ENCODE results near the gene MICALL2.
"Not testable (repeated sequence)": the region's sequence is repeated elsewhere in the genome, so short reads cannot be mapped to it uniquely, and the experiment has no call there.

The MICALL2 gene

DNA sequence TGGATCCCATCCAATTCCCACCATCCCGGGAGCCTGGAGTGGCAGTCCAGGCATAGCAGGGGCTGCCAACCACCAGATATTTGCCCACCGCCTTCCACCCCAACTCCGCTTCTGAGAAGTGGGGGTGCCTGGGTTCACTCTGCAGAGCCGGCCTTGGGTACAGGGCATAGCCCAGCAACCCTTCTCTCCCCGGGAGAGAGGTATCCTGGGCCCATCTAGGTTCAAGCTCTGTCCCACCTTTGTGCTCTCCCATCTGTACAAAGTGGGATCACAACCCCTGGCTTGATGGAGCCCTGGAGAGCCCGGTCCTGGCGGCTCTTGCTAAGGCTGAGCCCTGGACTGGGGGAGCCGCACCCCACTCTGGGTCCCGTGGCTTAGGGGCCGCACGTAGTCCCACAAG, 12.2 kb downstream of the MICALL2 start:
- no peak for DNase-seq (ENCODE audit: low read depth)
- TF ChIP-seq, protein P1, sequence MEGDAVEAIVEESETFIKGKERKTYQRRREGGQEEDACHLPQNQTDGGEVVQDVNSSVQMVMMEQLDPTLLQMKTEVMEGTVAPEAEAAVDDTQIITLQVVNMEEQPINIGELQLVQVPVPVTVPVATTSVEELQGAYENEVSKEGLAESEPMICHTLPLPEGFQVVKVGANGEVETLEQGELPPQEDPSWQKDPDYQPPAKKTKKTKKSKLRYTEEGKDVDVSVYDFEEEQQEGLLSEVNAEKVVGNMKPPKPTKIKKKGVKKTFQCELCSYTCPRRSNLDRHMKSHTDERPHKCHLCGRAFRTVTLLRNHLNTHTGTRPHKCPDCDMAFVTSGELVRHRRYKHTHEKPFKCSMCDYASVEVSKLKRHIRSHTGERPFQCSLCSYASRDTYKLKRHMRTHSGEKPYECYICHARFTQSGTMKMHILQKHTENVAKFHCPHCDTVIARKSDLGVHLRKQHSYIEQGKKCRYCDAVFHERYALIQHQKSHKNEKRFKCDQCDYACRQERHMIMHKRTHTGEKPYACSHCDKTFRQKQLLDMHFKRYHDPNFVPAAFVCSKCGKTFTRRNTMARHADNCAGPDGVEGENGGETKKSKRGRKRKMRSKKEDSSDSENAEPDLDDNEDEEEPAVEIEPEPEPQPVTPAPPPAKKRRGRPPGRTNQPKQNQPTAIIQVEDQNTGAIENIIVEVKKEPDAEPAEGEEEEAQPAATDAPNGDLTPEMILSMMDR (IDR thresholded peaks at IDR 0.05; ENCODE audit: control insufficient read depth, insufficient read depth, low read depth, low read length, missing control alignments), result no peak
- H3K4me3 ChIP-seq (ENCODE audit: control insufficient read depth, low read depth, low read length), result no peak overlapping the region

DNA sequence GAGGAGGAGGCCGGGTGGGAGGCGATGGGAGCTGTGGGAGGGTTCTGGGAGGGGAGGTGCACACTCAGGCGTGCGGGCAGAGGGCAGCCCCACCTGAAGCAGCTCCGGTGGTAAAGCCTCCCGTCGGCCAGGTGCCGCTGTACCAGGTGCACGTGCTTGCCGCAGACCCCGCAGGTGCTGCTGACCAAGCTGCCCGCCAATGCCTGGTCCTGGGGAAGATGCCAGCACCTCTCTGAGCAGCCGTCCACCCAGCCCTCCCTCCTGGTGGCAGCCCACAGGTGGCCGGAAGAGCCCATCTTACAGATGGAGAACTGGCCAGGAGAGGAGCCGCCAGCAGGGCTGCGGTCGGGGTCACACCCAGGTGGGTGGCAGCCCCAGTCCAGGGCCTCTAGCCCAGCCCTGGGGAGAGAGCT, 12.6 kb downstream of the MICALL2 start:
- DNase-seq (ENCODE audit: low read depth), result no peak
- TF ChIP-seq, protein P1 (IDR thresholded peaks at IDR 0.05; ENCODE audit: control insufficient read depth, insufficient read depth, low read depth, low read length, missing control alignments), result no peak
- no peak overlapping the region for H3K4me3 ChIP-seq (ENCODE audit: control insufficient read depth, low read depth, low read length)

DNA sequence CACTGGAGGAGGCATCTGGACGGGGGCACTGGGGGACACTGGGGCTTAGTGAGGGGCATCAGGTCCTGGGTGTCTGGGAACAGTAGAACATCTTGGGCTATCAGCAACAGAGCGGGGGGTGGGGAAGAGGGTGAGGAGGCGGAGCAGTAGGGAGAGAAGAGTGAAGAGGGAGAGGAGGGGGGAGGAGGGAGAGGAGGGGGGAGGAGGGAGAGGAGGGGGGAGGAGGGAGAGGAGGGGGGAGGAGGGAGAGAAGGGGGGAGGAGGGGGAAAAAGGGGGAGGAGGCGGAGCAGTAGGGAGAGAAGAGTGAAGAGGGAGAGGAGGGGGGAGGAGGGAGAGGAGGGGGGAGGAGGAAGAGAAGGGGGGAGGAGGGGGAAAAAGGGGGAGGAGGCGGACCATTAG, 13.2 kb downstream of the MICALL2 start:
- not testable (repeated sequence) for H3K4me3 ChIP-seq (ENCODE audit: control insufficient read depth, low read depth, low read length); DNase-seq (ENCODE audit: low read depth)

DNA sequence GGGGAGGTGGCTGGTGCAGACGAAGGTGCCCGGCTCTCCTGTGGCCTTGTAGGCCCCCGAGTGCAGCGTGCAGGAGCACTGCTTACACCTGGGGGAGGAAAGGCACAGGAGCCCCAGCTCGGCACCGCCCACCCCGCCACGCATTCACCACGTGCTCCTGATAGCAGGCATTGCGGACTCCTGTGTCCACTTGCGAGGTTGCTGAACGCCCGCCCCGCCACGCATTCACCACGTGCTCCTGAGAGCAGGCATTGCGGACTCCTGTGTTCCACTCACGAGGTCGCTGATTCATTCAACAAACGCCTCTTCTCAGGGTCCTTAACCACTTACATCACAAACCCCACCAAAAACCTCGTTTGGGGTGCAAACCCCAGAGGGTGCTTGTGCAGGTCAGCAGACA, 13.9 kb downstream of the MICALL2 start:
- no peak for DNase-seq (ENCODE audit: low read depth)
- TF ChIP-seq, protein P1 (IDR thresholded peaks at IDR 0.05; ENCODE audit: control insufficient read depth, insufficient read depth, low read depth, low read length, missing control alignments), result no peak
- H3K4me3 ChIP-seq (ENCODE audit: control insufficient read depth, low read depth, low read length), result no peak overlapping the region

DNA sequence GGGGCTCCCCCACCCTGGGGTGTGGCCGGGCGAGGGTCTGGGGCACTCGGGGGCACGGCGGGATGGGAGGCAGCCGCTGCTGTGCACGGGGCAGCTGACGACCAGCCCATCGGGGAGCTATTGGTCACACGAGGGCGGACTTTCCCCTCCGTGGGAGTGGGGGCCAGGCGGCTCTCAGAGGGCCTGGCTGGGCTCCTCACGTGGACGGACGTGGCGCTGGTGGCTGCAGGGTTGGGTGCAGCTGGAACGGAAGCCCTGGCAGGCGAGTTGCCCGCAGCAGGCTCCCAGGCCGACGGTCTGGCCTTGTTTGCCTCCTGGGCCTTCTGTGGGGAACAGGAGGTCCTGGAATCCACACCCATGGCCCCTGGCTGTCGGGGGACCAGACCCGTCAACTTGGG, 14.3 kb downstream of the MICALL2 start:
- no peak overlapping the region for H3K4me3 ChIP-seq (ENCODE audit: control insufficient read depth, low read depth, low read length)
- DNase-seq (ENCODE audit: low read depth), result no peak
- TF ChIP-seq, protein P1 (IDR thresholded peaks at IDR 0.05; ENCODE audit: control insufficient read depth, insufficient read depth, low read depth, low read length, missing control alignments), result no peak

DNA sequence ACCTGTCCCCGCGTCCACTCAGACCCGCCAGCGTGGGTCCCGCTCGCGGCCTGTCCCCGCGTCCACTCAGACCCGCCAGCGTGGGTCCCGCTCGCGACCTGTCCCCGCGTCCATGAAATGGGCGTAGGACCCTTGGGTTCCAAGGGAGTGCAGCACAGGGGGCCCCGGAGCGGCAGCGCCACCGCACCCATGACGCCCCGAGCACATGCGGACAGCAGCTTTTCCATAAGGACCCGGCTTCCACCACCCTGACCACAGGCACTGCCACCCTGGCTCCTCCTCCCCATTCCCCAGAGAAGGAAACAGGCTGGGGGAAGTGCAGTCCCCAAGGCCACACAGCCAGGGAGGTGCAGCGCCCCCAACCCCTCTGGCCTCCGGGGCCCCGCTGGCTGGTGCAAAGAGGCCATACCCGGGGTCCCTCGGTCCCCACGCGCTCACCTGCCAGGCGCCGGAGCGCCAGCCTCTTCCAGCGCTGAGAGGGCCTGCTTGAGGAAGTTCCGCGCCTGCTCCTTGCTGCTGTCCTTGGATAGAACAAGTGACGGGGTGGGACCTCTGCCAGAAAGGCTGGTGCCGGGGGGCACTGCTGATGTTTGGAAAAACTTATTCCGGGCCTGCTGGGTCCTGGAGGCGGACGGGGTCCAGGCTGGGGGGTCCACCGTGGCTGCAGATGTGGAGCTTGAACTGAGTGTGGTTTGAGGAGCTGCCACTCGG, 14.9 kb downstream of the MICALL2 start:
- no peak for DNase-seq (ENCODE audit: low read depth)
- no peak overlapping the region for H3K4me3 ChIP-seq (ENCODE audit: control insufficient read depth, low read depth, low read length)
- TF ChIP-seq, protein P1 (IDR thresholded peaks at IDR 0.05; ENCODE audit: control insufficient read depth, insufficient read depth, low read depth, low read length, missing control alignments), result no peak

DNA sequence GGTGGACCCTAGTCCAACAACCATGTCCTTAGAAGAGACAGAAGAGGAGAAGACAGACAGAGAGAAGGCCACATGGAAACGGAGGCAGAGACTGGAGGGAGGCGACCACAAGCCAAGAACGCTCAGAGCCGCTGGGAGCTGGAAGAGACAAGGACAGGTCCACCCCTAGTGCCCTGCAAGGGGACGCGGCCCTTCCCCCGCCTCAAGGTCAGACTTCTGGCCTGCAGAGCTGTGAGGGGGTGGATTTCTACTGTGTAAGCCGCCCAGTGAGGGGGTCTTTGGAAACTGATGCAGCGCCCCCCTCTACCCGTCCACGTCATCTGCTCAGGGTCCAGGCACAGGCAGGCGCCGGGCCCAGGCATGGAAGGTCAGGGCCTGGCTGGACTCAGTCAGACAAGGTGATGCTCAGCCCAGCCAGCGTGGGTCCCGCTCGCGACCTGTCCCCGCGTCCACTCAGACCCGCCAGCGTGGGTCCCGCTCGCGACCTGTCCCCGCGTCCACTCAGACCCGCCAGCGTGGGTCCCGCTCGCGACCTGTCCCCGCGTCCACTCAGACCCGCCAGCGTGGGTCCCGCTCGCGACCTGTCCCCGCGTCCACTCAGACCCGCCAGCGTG, 15.6 kb downstream of the MICALL2 start:
- not testable (repeated sequence) for H3K4me3 ChIP-seq (ENCODE audit: control insufficient read depth, low read depth, low read length); DNase-seq (ENCODE audit: low read depth)

All from AG09309 (cell line).